Mesenchymal stem cell (in vitro differentiated cells and primary cell): ENCODE measurements around the gene RAB20.

ENCODE experiments used
- DNase-seq: peaks from one replicate; pipeline ENCODE4 v3.0.0-alpha.2; 2013
- H2AFZ ChIP-seq: one replicate; pipeline ENCODE4 v1.6.1; 2013; ENCODE audit warnings: low read depth, mild to moderate bottlenecking, control low read depth, inconsistent platforms, low read length, moderate library complexity
- H2AK5ac ChIP-seq: 2 replicates; pipeline ENCODE4 v1.6.1; 2013; ENCODE audit warnings: low read length, moderate library complexity, mild to moderate bottlenecking, inconsistent platforms; ENCODE audit not compliant: severe bottlenecking
- H2BK120ac ChIP-seq: one replicate; pipeline ENCODE4 v1.6.1; 2013; ENCODE audit warnings: low read depth, mild to moderate bottlenecking, inconsistent platforms, low read length, moderate library complexity
- H2BK12ac ChIP-seq, 2 experiments: one replicate each; pipeline ENCODE4 v1.6.1; 2013; ENCODE audit warnings: inconsistent platforms in 2 of 2, low read length in 2 of 2, mild to moderate bottlenecking in 2 of 2, moderate library complexity in 2 of 2, control low read depth in 1 of 2
- H2BK15ac ChIP-seq: one replicate; pipeline ENCODE4 v1.6.1; 2013; ENCODE audit warnings: mild to moderate bottlenecking, low read depth, inconsistent platforms; ENCODE audit not compliant: poor library complexity, severe bottlenecking
- H2BK5ac ChIP-seq: 2 replicates; pipeline ENCODE4 v1.6.1; 2013; ENCODE audit warnings: low read depth, mild to moderate bottlenecking, low read length, control low read depth, inconsistent platforms; ENCODE audit not compliant: poor library complexity, severe bottlenecking
- H3K14ac ChIP-seq, 2 experiments: one replicate each; pipeline ENCODE4 v1.6.1; 2013; ENCODE audit warnings: inconsistent platforms in 2 of 2, low read length in 2 of 2, control low read depth in 1 of 2, mild to moderate bottlenecking in 1 of 2, moderate library complexity in 1 of 2
- H3K18ac ChIP-seq, 2 experiments: one replicate each; pipeline ENCODE4 v1.6.1; 2013; ENCODE audit warnings: inconsistent platforms in 2 of 2, low read length in 2 of 2, control low read depth in 1 of 2, low read depth in 1 of 2, mild to moderate bottlenecking in 1 of 2
- H3K23ac ChIP-seq, 2 experiments: one replicate each; pipeline ENCODE4 v1.6.1; 2013; ENCODE audit warnings: inconsistent platforms in 2 of 2, low read length in 2 of 2, mild to moderate bottlenecking in 2 of 2, moderate library complexity in 2 of 2, control low read depth in 1 of 2
- H3K27ac ChIP-seq: 2 replicates; pipeline ENCODE4 v1.5.1; 2013; ENCODE audit warnings: mild to moderate bottlenecking, moderate library complexity, low read length, control low read depth, inconsistent platforms; ENCODE audit not compliant: poor library complexity, severe bottlenecking
- H3K27me3 ChIP-seq, 2 experiments: 2 replicates each; pipeline versions ENCODE4 v1.6.1 to v1.7.0; 2013; ENCODE audit warnings: low read length in 2 of 2, mild to moderate bottlenecking in 2 of 2, moderate library complexity in 2 of 2, control low read depth in 1 of 2, inconsistent platforms in 1 of 2; ENCODE audit not compliant: control insufficient read depth in 1 of 2, insufficient read depth in 1 of 2
- H3K36me3 ChIP-seq, 2 experiments: 2 replicates each; pipeline versions ENCODE4 v1.6.1 to v1.7.0; 2013; ENCODE audit warnings: low read length in 2 of 2, control low read depth in 1 of 2, inconsistent platforms in 1 of 2, low read depth in 1 of 2, mild to moderate bottlenecking in 1 of 2; ENCODE audit not compliant: insufficient read depth in 2 of 2, control insufficient read depth in 1 of 2
- H3K4ac ChIP-seq, 2 experiments: one replicate each; pipeline ENCODE4 v1.6.1; 2013; ENCODE audit warnings: inconsistent platforms in 2 of 2, low read length in 2 of 2, mild to moderate bottlenecking in 2 of 2, moderate library complexity in 2 of 2, control low read depth in 1 of 2, low read depth in 1 of 2
- H3K4me1 ChIP-seq: 2 replicates; pipeline ENCODE4 v1.6.1; 2013; ENCODE audit warnings: low read depth, low read length, control low read depth; ENCODE audit not compliant: control insufficient read depth, insufficient read depth
- H3K4me2 ChIP-seq: 2 replicates; pipeline ENCODE4 v1.6.1; 2013; ENCODE audit warnings: low read length, mild to moderate bottlenecking, inconsistent platforms; ENCODE audit not compliant: poor library complexity, severe bottlenecking
- H3K4me3 ChIP-seq, 2 experiments: 2 replicates each; pipeline versions ENCODE4 v1.5.1 to v1.7.0; 2013; ENCODE audit warnings: low read length in 2 of 2, mild to moderate bottlenecking in 2 of 2, control low read depth in 1 of 2, low read depth in 1 of 2; ENCODE audit not compliant: insufficient read depth in 1 of 2
- H3K79me1 ChIP-seq: replicated peaks from 2 replicates; pipeline ENCODE4 v1.6.1; 2013; ENCODE audit warnings: mild to moderate bottlenecking, control low read depth, low read length, inconsistent platforms; ENCODE audit not compliant: poor library complexity, severe bottlenecking
- H3K9ac ChIP-seq: 2 replicates; pipeline ENCODE4 v1.7.0; 2013; ENCODE audit warnings: mild to moderate bottlenecking, low read length, moderate library complexity
- H3K9me3 ChIP-seq: 2 replicates; pipeline ENCODE4 v1.7.0; 2013; ENCODE audit warnings: mild to moderate bottlenecking, low read length; ENCODE audit not compliant: control insufficient read depth
- H4K8ac ChIP-seq: one replicate; pipeline ENCODE4 v1.6.1; 2013; ENCODE audit warnings: inconsistent platforms, mild to moderate bottlenecking, low read length, moderate library complexity
- H4K91ac ChIP-seq: one replicate; pipeline ENCODE4 v1.6.1; 2013; ENCODE audit warnings: mild to moderate bottlenecking, low read length, inconsistent platforms
- WGBS: methylation state at CpG from one replicate; pipeline ENCODE4 v1.1.7; 2013; ENCODE audit warnings: mixed read lengths; 5-methylcytosine and 5-hydroxymethylcytosine counted together

RAB20 gene

GRCh38 chr13:110523838-110524540 is 37.5 kb downstream of the RAB20 start:
- WGBS: 88% methylated on average over 16 of the region's 17 CpGs
- Histone ChIP-seq H3K9ac (no peak overlapping the region), H2BK120ac (no peak overlapping the region), H3K4me2 (no peak overlapping the region), H3K4me3 (no peak overlapping the region), H4K91ac (peak overlapping the region; percentile 35), H3K36me3 (peaks cover 0 to 14% of the 10 kb centered on the region in 2 experiments), H3K27ac (no peak overlapping the region), H3K23ac (no peak overlapping the region), H4K8ac (peak overlapping the region; percentile 20), H3K4me1 (peaks cover 23% of the 10 kb centered on the region), H3K79me1 (no peaks in the 10 kb centered on the region), H3K27me3 (peaks cover 0 to 19% of the 10 kb centered on the region in 2 experiments), H3K18ac (no peak overlapping the region), H2BK12ac (no peak overlapping the region), H2BK15ac (no peak overlapping the region), H3K4ac (no peak overlapping the region), H2AK5ac (no peak overlapping the region), H3K9me3 (no peaks in the 10 kb centered on the region), H2AFZ (no peak overlapping the region), H3K14ac (no peak overlapping the region), H2BK5ac (no peak overlapping the region)
- DNase-seq: no peak

- Histone ChIP-seq H3K23ac (no peak overlapping the region), H2AFZ (no peak overlapping the region), H4K8ac (no peak overlapping the region), H4K91ac (no peak overlapping the region), H2BK15ac (no peak overlapping the region), H3K4me2 (no peak overlapping the region), H3K4ac (no peak overlapping the region), H2BK12ac (no peak overlapping the region), H3K14ac (no peak overlapping the region), H3K79me1 (no peaks in the 10 kb centered on the region), H3K4me1 (peaks cover 23% of the 10 kb centered on the region), H3K4me3 (no peak overlapping the region), H3K18ac (no peak overlapping the region), H3K27me3 (peaks cover 0 to 19% of the 10 kb centered on the region in 2 experiments), H2BK120ac (no peak overlapping the region), H3K9ac (no peak overlapping the region), H3K9me3 (no peaks in the 10 kb centered on the region), H2AK5ac (no peak overlapping the region), H3K27ac (no peak overlapping the region), H3K36me3 (peaks cover 0 to 14% of the 10 kb centered on the region in 2 experiments), H2BK5ac (no peak overlapping the region)
- DNase-seq: no peak
- WGBS: 91% methylated on average over 9 of the region's 9 CpGs
Observed at GRCh38 chr13:110523180-110523579, 38.3 kb downstream of the RAB20 start.

GRCh38 chr13:110522721-110523120 is 38.8 kb downstream of the RAB20 start:
- Histone ChIP-seq H3K79me1 (no peaks in the 10 kb centered on the region), H3K14ac (no peak overlapping the region), H3K9ac (no peak overlapping the region), H2AFZ (no peak overlapping the region), H3K4me1 (peaks cover 23% of the 10 kb centered on the region), H4K8ac (no peak overlapping the region), H3K36me3 (peaks cover 0 to 14% of the 10 kb centered on the region in 2 experiments), H3K4me2 (no peak overlapping the region), H2BK15ac (no peak overlapping the region), H3K4me3 (no peak overlapping the region), H4K91ac (no peak overlapping the region), H3K23ac (no peak overlapping the region), H3K18ac (no peak overlapping the region), H3K9me3 (no peaks in the 10 kb centered on the region), H2AK5ac (no peak overlapping the region), H3K27me3 (peaks cover 0 to 19% of the 10 kb centered on the region in 2 experiments), H3K4ac (no peak overlapping the region), H3K27ac (no peak overlapping the region), H2BK5ac (no peak overlapping the region), H2BK120ac (no peak overlapping the region), H2BK12ac (no peak overlapping the region)
- WGBS: 97% methylated on average over 5 of the region's 5 CpGs
- no peak for DNase-seq

- Histone ChIP-seq H3K27me3 (peaks cover 0 to 12% of the 10 kb centered on the region in 2 experiments), H3K27ac (no peak overlapping the region), H2BK5ac (no peak overlapping the region), H3K14ac (peak overlapping the region in 1 of 2 experiments; percentile 22), H3K23ac (no peak overlapping the region), H3K9me3 (no peaks in the 10 kb centered on the region), H2BK12ac (no peak overlapping the region), H4K8ac (no peak overlapping the region), H3K4me1 (peaks cover 18% of the 10 kb centered on the region), H3K4ac (no peak overlapping the region), H2AK5ac (no peak overlapping the region), H3K4me3 (no peak overlapping the region), H3K9ac (peak overlapping the region; percentile 28), H4K91ac (no peak overlapping the region), H2BK15ac (no peak overlapping the region), H2AFZ (no peak overlapping the region), H3K18ac (no peak overlapping the region), H3K36me3 (peaks cover 0 to 14% of the 10 kb centered on the region in 2 experiments), H3K4me2 (no peak overlapping the region), H2BK120ac (no peak overlapping the region), H3K79me1 (no peaks in the 10 kb centered on the region)
- DNase-seq: no peak
- 80% methylated on average over 5 of the region's 7 CpGs for WGBS
Observed at GRCh38 chr13:110521946-110522345, 39.6 kb downstream of the RAB20 start.
